ENCODE measurements around the gene DISC1.

- TF ChIP-seq CTCF (IDR thresholded peaks at IDR 0.05; ENCODE audit: poor library complexity, severe bottlenecking) (no peak), POLR2AphosphoS5 (IDR thresholded peaks at IDR 0.05) (no peak), REST (IDR thresholded peaks at IDR 0.05; ENCODE audit: borderline replicate concordance) (no peak), EZH2 (IDR thresholded peaks at IDR 0.05; ENCODE audit: borderline replicate concordance, insufficient read depth, low read length, poor library complexity, severe bottlenecking) (no peak), MXI1 (conservative IDR thresholded peaks at IDR 0.05; ENCODE audit: poor library complexity, severe bottlenecking) (no peak)
These were observed 412.4 kb downstream of the DISC1 start for GRCh38 chr1:232038706-232039677.

All from neural cell (in vitro differentiated cells).